ENCODE data around the gene TUBGCP2.
A peak's percentile ranks its signal among the peaks of the same experiment; 100 is the strongest.

TUBGCP2 gene

GRCh38 chr10:133339708-133340380, 31.2 kb upstream of the TUBGCP2 start:
- no peak for DNase-seq

DNA sequence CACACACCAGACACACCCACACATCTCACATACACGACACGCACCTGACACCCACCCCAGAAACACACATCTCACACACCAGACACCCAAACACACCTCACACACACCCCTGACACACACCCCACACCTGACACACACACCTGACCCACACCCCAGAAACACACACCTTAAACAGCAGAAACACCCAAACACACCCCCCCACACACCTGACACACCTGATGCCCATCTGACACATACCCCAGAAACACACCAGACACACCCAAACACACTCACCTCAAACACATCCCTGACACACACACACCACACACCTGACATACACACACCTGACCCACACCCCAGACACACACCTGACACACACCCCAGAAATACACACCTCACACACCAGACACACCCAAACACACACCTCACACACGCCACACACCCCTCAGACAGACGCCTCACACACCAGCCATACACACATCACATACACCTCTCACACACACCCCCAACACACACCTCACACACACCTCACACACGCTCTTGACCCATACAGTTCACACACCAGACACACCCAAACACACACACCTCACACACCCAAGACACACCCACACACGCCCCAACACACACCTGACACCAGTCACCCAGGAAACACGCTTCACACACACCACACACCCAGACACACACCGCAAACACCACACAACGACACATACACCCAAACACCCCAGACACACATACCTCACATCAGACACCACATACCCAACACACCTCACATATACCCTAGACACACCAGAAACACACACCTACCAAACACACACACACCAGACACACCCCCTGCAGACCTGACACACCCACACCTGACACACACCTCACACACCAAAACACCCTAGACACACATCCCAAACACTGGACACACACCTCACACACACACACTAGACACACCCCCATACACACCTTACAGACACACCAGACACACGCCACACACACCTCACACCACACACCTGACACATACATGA, 29.7 kb upstream of the TUBGCP2 start:
- DNase-seq = no peak

DNA sequence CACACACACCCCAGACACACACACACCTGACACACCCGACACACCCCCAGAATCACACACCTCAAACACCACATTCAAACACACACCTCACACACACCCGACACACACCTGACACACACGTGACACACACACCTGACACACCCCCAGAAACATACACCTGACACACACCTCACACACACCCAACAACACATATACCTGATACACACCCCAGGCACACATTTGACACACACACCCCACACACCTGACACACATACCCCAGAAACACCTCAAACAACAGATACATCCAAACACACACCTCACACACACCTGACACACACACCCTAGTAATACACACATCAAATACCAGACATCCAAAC, 28.7 kb upstream of the TUBGCP2 start:
- DNase-seq = no peak

DNA sequence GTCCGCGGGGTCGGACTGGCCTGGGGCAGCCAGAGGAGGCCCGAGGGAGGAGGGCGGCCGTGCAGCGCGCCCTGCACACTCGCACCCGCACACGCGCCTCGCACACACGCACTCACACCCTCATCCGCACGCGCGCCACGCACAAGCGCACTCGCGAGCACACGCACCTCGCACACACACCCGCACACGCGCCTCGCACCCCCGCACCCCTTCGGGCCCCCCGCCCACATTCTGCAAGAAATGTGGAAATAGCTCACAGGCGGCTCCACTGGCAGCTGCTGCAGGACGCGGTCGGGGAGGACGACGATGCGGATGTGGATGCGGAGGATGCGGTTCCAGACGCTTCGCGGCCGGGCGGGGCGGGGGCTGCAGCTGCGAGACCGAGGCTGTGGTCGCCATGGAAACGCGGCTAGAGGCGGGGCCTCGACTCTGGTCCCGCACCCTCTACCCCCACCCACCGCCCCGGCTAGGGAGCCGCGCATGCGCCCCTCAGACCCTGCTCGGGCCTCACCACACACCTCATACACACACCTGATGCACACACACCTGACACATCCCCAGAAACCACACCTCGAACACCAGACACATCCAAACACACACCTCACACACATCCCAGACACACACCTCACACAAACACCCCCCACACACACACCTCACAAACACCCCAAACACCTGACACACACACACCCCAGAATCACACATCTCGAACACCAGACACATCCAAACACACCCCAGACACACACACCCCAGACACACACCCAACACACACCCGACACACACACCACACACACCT, 28.1 kb upstream of the TUBGCP2 start, which contains the start of gene CALY:
Gene CALY, minus strand, starts transcription at position 320 of the 793 bp plus-strand sequence. CDS start 7,907 bp downstream, outside the sequence.
- DNase-seq = peak; percentile 84 to 92 (median 88)

DNA sequence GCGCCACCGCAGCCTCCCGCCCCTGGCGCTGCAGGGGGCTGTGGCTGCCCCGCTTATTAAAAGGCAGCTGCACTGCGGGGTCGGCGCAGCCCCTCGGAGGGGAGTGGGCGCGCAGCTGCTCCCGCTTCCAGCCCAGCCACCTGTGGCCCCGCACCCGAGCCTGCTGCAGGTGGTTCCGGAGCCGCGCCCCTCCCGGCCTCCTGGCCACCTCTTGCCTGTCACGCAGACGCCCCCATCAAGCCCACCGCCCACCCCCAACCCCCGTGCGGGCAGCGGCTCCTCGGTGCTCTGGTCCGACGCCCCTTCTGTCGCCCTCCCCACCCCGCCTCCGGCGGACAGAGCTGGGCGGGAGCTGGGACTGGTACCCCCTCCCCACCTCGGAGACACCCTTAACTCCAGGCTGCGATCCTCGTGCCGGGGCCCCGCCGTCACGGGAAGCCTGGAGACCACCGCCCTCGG, 27.5 kb upstream of the TUBGCP2 start:
- DNase-seq = peak in 1 of 6 experiments; percentile 39

GRCh38 chr10:133335246-133336117, 26.8 kb upstream of the TUBGCP2 start:
- DNase-seq = peak; percentile 77 to 89 (median 82)

GRCh38 chr10:133334503-133335245, 26.0 kb upstream of the TUBGCP2 start:
- peak in 1 of 6 experiments; percentile 37 for DNase-seq

DNA sequence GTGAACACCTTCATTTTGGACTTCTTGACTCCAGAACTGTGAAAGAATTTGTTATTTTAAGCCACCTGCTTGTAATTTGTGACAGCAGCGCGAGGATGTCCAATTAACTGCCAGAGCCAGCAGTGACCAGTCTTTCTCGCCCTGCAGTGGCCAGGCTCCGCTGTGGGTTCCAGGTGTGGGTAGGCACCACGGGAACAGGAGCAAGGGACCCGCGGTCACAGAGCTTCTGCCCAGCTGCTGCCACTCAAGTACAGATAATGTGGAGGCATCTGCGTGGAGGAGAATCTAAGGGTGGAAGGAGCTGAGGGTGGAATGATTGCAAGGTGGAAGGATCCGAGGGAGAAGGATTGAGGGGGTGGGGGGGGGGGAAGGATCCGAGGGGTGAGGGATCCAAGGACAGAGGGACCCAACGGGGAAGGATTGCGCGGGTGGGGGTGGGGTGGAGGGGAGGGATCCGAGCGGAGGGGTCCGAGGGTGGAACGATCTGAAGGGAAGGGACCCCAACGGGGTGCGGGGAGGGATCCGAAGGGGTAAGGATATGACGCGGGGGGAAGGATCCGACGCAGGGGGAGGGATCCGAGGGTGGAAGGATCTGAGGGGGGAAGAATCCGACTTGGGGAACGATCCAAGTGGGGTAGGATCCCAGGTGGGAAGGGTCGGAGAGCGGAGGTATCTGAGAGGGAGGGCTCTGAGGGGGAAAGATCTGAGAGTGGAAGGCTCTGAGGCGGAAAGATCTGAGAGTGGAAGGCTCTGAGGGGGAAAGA, 24.4 kb upstream of the TUBGCP2 start:
- DNase-seq = no peak

DNA sequence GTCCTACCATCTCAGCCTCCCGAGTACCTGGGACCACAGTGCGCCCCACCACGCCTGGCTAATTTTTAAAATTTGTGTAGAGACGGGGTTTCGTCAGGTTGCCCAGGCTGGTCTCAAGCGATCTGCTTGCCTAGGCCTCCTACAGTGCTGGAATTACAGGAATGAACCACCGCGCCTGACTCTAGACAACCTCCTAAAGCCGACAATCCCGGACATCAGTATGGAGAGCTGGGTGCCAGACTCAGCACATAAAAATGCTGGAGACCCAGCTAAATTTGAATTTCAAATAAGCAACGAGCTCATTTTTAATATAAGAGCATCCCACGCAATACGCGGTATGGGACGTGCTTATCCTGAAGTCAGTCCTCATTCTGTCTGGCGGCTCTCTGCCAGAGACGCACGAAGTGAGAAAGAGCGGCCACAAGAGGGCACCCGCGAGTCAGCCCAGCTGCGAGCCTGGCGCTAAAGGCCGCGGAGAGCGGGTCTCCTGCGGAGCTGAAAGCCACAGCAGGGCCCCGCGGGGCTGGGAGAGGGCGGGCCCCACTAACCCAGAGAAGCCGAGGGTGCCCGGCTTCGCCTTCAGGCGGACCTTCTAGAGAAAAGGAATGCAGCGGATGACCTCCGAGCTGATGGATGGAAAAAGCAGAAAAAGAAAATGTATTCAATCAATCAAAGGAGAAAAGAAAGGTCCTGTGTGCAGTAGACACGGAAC, 21.0 kb upstream of the TUBGCP2 start:
- DNase-seq = peak; percentile 60 to 84 (median 79)

DNA sequence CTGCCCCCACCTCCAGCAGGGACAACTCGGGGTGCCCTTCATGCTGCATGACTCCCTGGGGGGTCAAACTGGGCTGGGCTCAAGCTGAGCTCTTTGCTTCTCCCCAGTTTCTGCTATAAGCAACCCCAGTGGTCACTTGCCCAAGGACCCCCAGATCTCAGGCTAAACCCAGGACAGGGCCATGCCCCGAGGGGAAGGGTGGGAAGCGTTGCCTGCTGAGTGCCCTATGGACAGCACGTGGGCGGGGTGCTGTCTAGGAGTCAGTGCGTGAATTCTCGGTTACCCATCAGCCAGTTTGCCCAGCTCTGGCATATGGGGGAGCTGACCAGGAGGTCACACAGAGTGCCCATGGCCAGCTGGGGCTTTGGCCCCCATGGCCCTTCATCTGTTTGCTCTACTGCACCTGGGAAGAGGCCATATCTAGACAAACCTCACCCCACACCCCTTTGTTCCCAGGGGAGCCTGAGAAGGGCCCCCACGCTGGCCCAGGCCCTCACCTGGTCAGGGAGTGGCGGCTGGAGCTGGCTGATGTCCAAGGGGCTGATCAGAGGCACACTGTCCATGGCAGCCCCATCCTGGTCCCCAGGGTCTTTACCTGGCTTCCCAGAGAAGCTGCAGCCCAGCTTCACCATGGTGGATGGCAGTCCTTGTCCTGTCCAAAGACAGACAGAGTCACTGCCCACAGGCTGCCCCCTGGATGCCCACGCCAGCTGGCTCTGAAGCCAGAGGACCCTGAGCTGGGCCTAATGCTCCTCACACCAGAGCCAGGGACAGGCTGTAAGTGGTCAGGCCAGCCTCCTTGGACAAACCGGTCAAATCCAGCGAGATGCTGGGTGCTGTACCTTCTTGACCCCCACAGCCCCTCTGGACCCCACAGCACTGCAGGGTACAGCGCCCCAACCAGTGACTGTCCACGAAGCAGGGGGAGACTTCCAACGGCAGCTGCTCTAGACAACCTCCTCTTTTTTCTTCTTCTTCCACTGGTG, 20.0 kb upstream of the TUBGCP2 start:
- no peak for DNase-seq

DNA sequence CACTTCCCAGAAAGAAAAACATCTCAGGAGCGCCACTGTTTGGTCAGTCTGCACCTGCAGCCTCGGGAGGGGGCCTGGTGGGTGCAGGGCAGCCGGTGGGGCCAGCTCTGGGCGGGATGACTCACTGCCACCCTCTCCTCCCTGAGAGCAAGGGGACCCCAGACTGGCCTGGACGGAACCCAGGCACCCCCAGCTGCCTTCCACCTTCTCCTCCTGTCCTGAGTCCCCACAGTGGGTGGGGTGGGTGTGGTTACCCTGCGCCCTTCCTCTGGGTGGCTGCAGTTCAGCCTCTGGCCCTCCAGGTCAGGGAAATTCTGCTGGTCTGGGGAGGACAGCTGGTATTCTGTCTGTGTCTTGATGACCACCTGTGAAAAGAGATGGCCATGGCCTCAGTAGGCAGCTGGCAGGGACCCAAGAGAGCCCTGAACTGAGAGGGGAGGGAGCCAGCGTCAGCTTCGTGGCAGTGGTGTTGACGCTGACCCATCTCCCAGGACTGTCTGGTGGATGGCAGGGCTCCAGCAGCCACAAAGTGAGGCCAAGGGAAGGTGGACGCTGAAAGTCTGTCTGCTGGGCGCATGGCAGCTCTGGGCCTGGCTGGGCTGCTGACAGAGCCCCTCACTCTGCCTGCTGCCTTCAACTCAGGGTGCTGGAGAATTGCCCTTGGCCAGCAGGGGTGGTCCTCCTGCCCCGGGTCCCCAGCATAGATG, 19.1 kb upstream of the TUBGCP2 start:
- no peak for DNase-seq

DNA sequence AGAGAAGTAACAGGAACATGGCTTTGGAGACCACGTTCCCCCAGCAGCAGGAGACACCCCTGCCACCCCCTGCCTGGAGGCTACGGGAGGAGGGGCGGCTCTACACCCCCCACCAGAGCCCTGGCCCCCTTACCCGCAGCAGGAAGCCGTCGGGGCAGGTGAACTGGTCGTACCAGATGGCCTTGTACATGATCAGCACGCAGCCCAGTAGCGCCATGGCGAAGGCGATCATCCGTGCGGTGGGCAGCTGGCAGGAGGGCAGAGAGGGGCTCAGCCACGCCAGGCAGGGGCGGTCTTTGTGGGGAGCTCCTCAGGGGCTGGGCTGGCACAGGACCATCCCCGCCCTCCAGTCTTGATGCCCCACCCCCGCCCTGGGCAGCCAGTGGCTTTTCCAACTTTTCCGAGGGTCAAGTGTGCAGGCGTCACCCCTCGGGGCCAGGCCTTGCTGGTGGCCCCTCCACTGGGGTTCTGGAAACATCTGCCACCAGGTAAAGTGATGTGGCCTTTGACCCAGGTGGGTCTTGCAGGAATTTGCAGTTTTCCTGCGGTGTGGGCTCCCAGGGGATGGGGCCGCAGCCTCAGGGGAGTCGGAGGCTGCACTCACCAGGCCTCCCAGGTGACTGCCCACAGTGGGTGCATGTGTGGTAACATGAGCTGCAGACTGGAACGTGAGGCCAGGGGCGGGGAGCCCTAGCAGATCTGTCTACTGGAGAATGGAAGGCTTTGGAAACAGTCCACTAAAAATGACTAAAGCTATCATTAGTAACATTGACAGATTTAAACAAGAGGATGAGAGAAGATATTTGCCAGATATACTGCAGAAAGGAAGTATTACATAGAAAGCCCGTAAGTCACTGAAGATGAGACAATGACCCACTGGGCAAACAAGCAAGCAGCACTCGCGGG, 18.3 kb upstream of the TUBGCP2 start:
- no peak for DNase-seq

- DNase-seq = no peak
Observed at GRCh38 chr10:133326223-133326551, 17.5 kb upstream of the TUBGCP2 start.

DNA sequence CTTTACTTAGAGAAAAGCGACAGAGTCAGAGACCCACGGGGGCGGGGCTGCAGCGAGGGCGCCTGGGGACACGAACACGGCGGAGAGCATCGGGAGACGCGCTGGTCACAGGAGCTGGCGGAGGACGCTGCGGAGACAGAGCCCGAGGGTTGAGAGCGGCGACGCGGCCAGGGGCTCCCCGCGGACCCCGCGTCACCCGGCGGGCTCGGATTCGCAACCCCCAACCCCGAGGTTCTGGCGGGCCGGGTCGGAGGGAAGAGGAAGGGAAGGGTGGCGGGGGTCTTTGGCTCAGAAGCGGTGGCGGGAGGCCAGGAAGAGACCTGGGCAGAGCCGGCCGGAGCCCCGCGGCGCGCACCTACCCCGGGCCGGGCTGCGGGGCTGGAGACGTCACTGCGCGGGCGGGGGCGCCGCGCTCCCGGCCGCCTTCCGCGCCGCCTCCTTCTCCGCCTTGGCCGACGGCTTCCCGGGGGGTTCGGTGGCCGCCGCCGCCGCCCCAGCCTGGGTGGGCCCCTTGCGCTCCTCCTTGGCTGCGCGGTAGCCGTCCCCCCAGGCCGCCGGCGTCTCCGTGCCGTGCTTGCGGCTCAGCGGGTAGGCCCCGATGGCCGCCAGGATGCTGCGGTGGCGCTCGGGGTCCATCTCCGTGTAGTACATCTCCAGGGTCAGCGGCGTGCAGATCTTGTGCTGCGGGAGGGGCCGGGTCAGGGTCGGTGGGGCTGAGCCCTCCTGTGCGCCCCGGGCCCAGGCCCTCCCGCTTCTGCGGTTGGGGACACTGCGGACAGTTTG, 17.0 kb upstream of the TUBGCP2 start:
- peak in 2 of 6 experiments; percentile 14 to 23 for DNase-seq

DNA sequence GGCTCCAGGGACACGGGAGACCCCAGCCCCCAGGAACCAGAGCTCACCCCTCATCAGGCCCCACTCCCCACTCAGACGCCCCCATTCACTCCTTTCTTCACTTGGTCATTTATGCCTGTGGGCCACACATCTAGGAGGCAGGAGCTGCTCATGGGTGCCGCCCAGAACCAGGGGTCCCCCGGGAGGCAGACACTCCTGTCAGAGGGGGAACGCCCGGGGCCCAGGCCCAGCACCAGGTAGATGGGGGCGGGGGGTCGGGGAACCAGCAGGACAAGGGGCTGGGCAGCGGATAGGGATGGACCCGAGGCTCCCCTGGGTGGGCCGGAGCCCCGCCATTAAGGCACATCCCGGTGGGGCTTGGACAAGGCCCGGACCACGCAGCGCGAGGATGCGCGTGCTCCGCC, 16.2 kb upstream of the TUBGCP2 start:
- peak in 1 of 6 experiments; percentile 27 for DNase-seq

Data from stimulated activated naive CD4-positive, alpha-beta T cell (primary cell).